HepG2 (cell line): ENCODE measurements around the gene FHIT. TPM values are rescaled to one million over a fixed set of nuclear protein-coding genes. Genes with fewer than 3 reads are reported as not detected.
"Not testable (repeated sequence)": the region's sequence is repeated elsewhere in the genome, so short reads cannot be mapped to it uniquely, and the experiment has no call there.

ENCODE experiments used
- ATAC-seq: fragments of 200-7000 bp; cut with Tn5 transposase; 3 replicates; pipeline ENCODE4 v1.9.1; 2020; ENCODE audit warnings: mild to moderate bottlenecking, moderate library complexity
- BruUV-seq: library from RNA; stranded (reverse); fragments of 400-500 nt; replicated peaks from 2 replicates; lab custom pipeline; 2021; lab: Mats Ljungman, UMichigan
- CTCF ChIA-PET: fragments of 300-600 bp; formaldehyde crosslinking; extraction: SDS; loops from one replicate; lab custom pipeline; 2021; ENCODE audit warnings: low total read pairs, inconsistent platforms, low intra/inter-chr PET ratio; lab: Yijun Ruan, JAX
- POLR2A ChIA-PET: fragments of 350-600 bp; sonication (Branson Sonifier 250); formaldehyde crosslinking; loops from one replicate; lab custom pipeline; 2020; ENCODE audit warnings: antibody characterized with exemption, inconsistent platforms; lab: Yijun Ruan, JAX
- DNase-seq: peaks from one replicate; pipeline ENCODE4 v3.0.0-alpha.2; 2015; ENCODE audit warnings: low spot score
- FAIRE-seq: peaks from 3 replicates; lab custom pipeline; 2011; peaks lifted over from hg19 to GRCh38; lab: Jason Lieb, UNC
- H2AFZ ChIP-seq: one replicate; pipeline ENCODE4 v1.6.1; 2011; ENCODE audit warnings: low read length, inconsistent platforms
- H3K27ac ChIP-seq: fragments of 300-600 bp; 3 replicates; pipeline ENCODE4 v1.8.0; 2011; ENCODE audit warnings: mixed run types, mild to moderate bottlenecking, mixed read lengths, low read length, inconsistent platforms; ENCODE audit not compliant: insufficient read depth; ENCODE audit errors: extremely low read length
- H3K27me3 ChIP-seq, 2 experiments: fragments of 200-600 bp in 1 of 2; 2 replicates in 1 of 2; 3 replicates in 1 of 2; pipeline versions ENCODE4 v1.6.0 to v1.8.0; 2011; ENCODE audit warnings: low read length in 2 of 2, mild to moderate bottlenecking in 2 of 2, moderate library complexity in 2 of 2, inconsistent platforms in 1 of 2; ENCODE audit not compliant: insufficient read depth in 2 of 2, control insufficient read depth in 1 of 2
- H3K36me3 ChIP-seq, 2 experiments: fragments of 200-600 bp in 1 of 2; replicated peaks in 1 of 2; 2 replicates in 1 of 2; 3 replicates in 1 of 2; pipeline versions ENCODE4 v1.5.1 to v1.8.0; 2011; ENCODE audit warnings: low read length in 2 of 2, inconsistent platforms in 1 of 2; ENCODE audit not compliant: insufficient read depth in 2 of 2, control insufficient read depth in 1 of 2
- H3K4me1 ChIP-seq: 2 replicates; pipeline ENCODE4 v1.5.1; 2012; ENCODE audit warnings: low read length, inconsistent platforms; ENCODE audit not compliant: insufficient read depth
- H3K4me2 ChIP-seq: 2 replicates; pipeline ENCODE4 v1.6.0; 2011; ENCODE audit warnings: low read depth, low read length, inconsistent platforms
- H3K4me3 ChIP-seq, 3 experiments: fragments of 200-600 bp in 1 of 3; sonication (generic), shearing (Covaris generic) in 1 of 3; replicated peaks in 1 of 3; 2 replicates each; pipeline ENCODE4 v1.5.1; 2011 to 2016; ENCODE audit warnings: low read length in 3 of 3, inconsistent platforms in 2 of 3, low read depth in 2 of 3, mild to moderate bottlenecking in 2 of 3, control low read depth in 1 of 3, mixed read lengths in 1 of 3; ENCODE audit not compliant: insufficient read depth in 1 of 3
- H3K79me2 ChIP-seq: one replicate; pipeline ENCODE4 v1.6.1; 2011; ENCODE audit warnings: low read length, inconsistent platforms; ENCODE audit not compliant: insufficient read depth
- H3K9ac ChIP-seq: 2 replicates; pipeline ENCODE4 v1.6.0; 2011; ENCODE audit warnings: mild to moderate bottlenecking, low read depth, low read length, inconsistent platforms; ENCODE audit not compliant: insufficient read depth
- H3K9me3 ChIP-seq: 2 replicates; pipeline ENCODE4 v1.5.1; 2012; ENCODE audit warnings: mild to moderate bottlenecking, low read length
- H4K20me1 ChIP-seq: 2 replicates; pipeline ENCODE4 v1.6.0; 2011; ENCODE audit warnings: inconsistent platforms, mild to moderate bottlenecking, low read length, moderate library complexity; ENCODE audit not compliant: insufficient read depth
- MAFF ChIP-seq: IDR thresholded peaks from 2 replicates; pipeline ENCODE4 v1.6.1; 2011; ENCODE audit warnings: low read depth, low read length, improper control_type of control experiment
- PHF20 ChIP-seq: sonication (generic); formaldehyde crosslinking; IDR thresholded peaks from 2 replicates; pipeline ENCODE4 v1.5.0; 2020; ENCODE audit warnings: mild to moderate bottlenecking, missing genetic modification reagents
- POLR2AphosphoS2 ChIP-seq: IDR thresholded peaks from 2 replicates; pipeline ENCODE4 v1.6.1; 2011; ENCODE audit warnings: low read depth, low read length, improper control_type of control experiment
- PPARG ChIP-seq: conservative IDR thresholded peaks from 2 replicates; pipeline ENCODE4 v1.6.1; 2016; ENCODE audit warnings: missing biosample characterization, missing genetic modification reagents
- RFX1 ChIP-seq: fragments of 450-650 bp; IDR thresholded peaks from 2 replicates; pipeline ENCODE4 v1.6.1; 2017
- SIX1 ChIP-seq: sonication (generic); formaldehyde crosslinking; IDR thresholded peaks from 2 replicates; pipeline ENCODE4 v1.4.0; 2020; ENCODE audit warnings: missing genetic modification reagents, borderline replicate concordance
- TAF1 ChIP-seq: sonication (generic); formaldehyde crosslinking; IDR thresholded peaks from 2 replicates; pipeline ENCODE4 v1.4.0; 2020; ENCODE audit warnings: missing genetic modification reagents
- TRAFD1 ChIP-seq: sonication (generic); formaldehyde crosslinking; IDR thresholded peaks from 2 replicates; pipeline ENCODE4 v1.5.1; 2020; ENCODE audit warnings: missing genetic modification reagents, mild to moderate bottlenecking, borderline replicate concordance
- ZNF550 ChIP-seq: sonication (generic); formaldehyde crosslinking; IDR thresholded peaks from 2 replicates; pipeline ENCODE4 v1.4.0; 2020; ENCODE audit warnings: mild to moderate bottlenecking, missing genetic modification reagents, borderline replicate concordance
- ZNF615 ChIP-seq: sonication (generic); formaldehyde crosslinking; IDR thresholded peaks from 2 replicates; pipeline ENCODE4 v1.5.0; 2020; ENCODE audit warnings: mild to moderate bottlenecking, missing genetic modification reagents, borderline replicate concordance
- WGBS: methylation state at CpG from one replicate; pipeline ENCODE4 v1.1.6; 2017; ENCODE audit warnings: low lambda C conversion rate; 5-methylcytosine and 5-hydroxymethylcytosine counted together
- in situ Hi-C: cut with HindIII; loops from 2 replicates; pipeline ENCODE4 v1.10.0; 2017; ENCODE audit warnings: low pct_unique_long_range_greater_than_20kb; ENCODE audit not compliant: extremely low pct_ligation_motif_present
- intact Hi-C: fragments of 100-400 bp; cut with micrococcal nuclease; formaldehyde crosslinking; loops from one replicate; pipeline ENCODE4 v1.10.0; 2022; ENCODE audit not compliant: unreplicated experiment
- polyA plus RNA-seq, 8 experiments: library from polyadenylated mRNA; depleted of rRNA in 3 of 8; stranded (reverse) in 7 of 8; unstranded in 1 of 8; fragments of >200 nt; fragmentation: Illumina TruSeq in 4 of 8; extraction: Trizol in 4 of 8; gene quantifications; 2 replicates each; pipeline versions ENCODE4 v1.2.1 to v1.2.3, GENCODE V29; 2011 to 2016; ENCODE audit warnings: low read depth in 4 of 8, missing spikeins in 1 of 8, mixed read lengths in 1 of 8; ENCODE audit not compliant: insufficient read depth in 1 of 8
- total RNA-seq, 5 experiments: library from RNA; depleted of rRNA; stranded (reverse); fragments of >200 nt; fragmentation: Illumina TruSeq; extraction: Trizol; gene quantifications; 2 replicates each; pipeline ENCODE4 v1.2.3, GENCODE V29; 2016; ENCODE audit warnings: low read depth in 1 of 5

Gene FHIT
- total and polyA plus RNA-seq, 2 of the 13 experiments (the other 11 are each of a cell fraction or from before 2014, with no cell fraction given), result 4.0 to 4.6 TPM

GRCh38 chr3:60542995-60543394 lies 708.3 kb downstream of the FHIT start:
- H4K20me1 ChIP-seq, result no peaks in the 10 kb centered on the region
- no peaks in the 10 kb centered on the region for H3K27me3 ChIP-seq
- in situ Hi-C loops, result no loop called here
- no peak overlapping the region for H3K27ac ChIP-seq
- no peak overlapping the region for H3K4me2 ChIP-seq
- H3K79me2 ChIP-seq, result no peaks in the 10 kb centered on the region
- CTCF ChIA-PET, result no interaction called here
- H2AFZ ChIP-seq, result no peak overlapping the region
- intact Hi-C loops, result no loop called here
- no peaks in the 10 kb centered on the region for H3K9me3 ChIP-seq
- DNase-seq (no peak), FAIRE-seq (no peak)
- no peak overlapping the region for H3K9ac ChIP-seq
- 53% methylated on average over 3 of the region's 3 CpGs for WGBS
- H3K4me1 ChIP-seq, result no peaks in the 10 kb centered on the region
- no peak overlapping the region for H3K4me3 ChIP-seq
- no TSS peak for BruUV-seq
- TF ChIP-seq TRAFD1 (CRISPR knock-in tag) (no peak), POLR2AphosphoS2 (no peak), SIX1 (CRISPR knock-in tag) (no peak), TAF1 (CRISPR knock-in tag) (no peak), ZNF550 (CRISPR knock-in tag) (no peak), PHF20 (CRISPR knock-in tag) (no peak), ZNF615 (CRISPR knock-in tag) (no peak), PPARG (CRISPR knock-in tag) (no peak), MAFF (no peak), RFX1 (no peak)
- TF ChIP-seq, all 625 proteins: peak for 0
- ATAC-seq, result no peak
- POLR2A ChIA-PET, result no interaction called here
- no peaks in the 10 kb centered on the region for H3K36me3 ChIP-seq

- intact Hi-C loops, H3K4me3 ChIP-seq, H3K4me2 ChIP-seq, H3K9ac ChIP-seq, DNase-seq, H3K4me1 ChIP-seq, in situ Hi-C loops, POLR2A ChIA-PET, H3K79me2 ChIP-seq, H3K36me3 ChIP-seq, H3K27ac ChIP-seq, H3K9me3 ChIP-seq, H4K20me1 ChIP-seq, BruUV-seq, H3K27me3 ChIP-seq, ATAC-seq, FAIRE-seq, H2AFZ ChIP-seq, CTCF ChIA-PET: not testable (repeated sequence)
- WGBS, result 44% methylated on average over 2 of the region's 2 CpGs
Observed at GRCh38 chr3:60539394-60539793, 711.9 kb downstream of the FHIT start.
